ENCODE data around the gene FGF16.

DNA sequence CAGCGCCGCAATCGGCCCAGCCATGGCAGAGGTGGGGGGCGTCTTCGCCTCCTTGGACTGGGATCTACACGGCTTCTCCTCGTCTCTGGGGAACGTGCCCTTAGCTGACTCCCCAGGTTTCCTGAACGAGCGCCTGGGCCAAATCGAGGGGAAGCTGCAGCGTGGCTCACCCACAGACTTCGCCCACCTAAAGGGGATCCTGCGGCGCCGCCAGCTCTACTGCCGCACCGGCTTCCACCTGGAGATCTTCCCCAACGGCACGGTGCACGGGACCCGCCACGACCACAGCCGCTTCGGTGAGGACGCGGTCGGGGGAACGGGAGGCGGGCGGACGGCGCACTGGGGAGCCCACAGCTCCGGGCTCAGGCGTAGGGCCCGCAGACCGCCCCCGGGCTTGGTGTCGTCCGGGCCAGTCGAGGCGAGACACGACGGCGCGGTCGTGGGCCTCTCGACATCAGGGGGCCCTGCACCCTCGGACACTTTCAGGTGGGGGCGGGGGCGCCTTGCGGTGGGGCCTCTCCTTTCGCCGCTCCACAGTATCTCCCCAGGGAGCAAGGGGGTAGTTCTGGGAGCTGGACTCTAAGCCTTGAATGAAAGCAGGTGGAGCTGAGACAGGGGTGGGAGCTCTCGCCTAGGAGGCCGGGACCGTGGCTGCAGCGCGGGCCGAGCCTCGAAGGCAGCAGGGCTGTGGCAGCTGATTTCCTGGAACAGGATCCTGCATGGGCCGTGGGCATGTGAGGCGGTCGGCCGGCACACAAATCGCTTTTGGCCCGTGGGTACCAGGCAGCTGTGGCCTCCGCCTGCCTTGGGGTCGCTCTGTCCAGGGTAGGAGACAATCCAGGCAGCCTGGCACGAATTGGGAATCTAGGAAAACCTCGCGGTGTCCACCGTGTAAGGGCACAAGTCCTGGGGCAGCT is 722 bp downstream of the FGF16 start:
- TF ChIP-seq ZNF274 (IDR thresholded peaks at IDR 0.05; ENCODE audit: low read depth, low read length): no peak
- no peak for TF ChIP-seq SUZ12 (IDR thresholded peaks at IDR 0.05; ENCODE audit: extremely low read depth, insufficient read depth, insufficient read length)
- no peak for TF ChIP-seq YY1 (IDR thresholded peaks at IDR 0.05; ENCODE audit: insufficient read depth, insufficient read length)
